NCI-H1930 (cell line): ENCODE measurements around the gene HMGCR.
"Not testable (repeated sequence)": the region's sequence is repeated elsewhere in the genome, so short reads cannot be mapped to it uniquely, and the experiment has no call there.

Experiments
- DNase-seq, 2 experiments: peaks; one replicate each; lab custom pipeline; 2025; lab: John Stamatoyannopoulos, UW

HMGCR gene

DNA sequence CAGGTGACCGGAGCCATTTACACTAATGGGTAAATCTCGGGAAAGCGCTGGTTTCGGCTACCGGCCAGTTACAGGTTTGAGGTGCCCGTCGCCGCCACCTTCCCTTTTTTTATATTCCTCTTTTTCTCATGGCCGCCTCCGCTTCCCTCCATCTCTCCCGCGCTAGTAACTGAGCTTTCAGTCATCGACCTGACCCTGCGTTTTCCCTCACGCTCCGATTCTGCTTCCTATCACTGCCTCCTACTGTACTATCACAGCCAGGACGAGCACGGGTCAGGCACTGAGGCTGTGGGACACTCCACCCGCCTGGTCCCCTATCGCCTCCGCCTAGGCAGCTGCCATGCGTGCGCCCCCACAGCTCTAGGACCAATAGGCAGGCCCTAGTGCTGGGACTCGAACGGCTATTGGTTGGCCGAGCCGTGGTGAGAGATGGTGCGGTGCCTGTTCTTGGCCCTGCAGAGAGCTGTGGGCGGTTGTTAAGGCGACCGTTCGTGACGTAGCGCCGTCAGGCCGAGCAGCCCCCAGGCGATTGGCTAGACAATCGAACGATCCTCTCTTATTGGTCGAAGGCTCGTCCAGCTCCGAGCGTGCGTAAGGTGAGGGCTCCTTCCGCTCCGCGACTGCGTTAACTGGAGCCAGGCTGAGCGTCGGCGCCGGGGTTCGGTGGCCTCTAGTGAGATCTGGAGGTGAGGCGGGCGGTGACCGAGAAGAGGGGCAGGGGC is at the start of gene HMGCR:
HMGCR (plus strand) TSS at position 606 of the 722 bp plus-strand sequence. CDS start 5,386 bp downstream, outside the sequence.
- DNase-seq: peak; percentile 92 to 93

DNA sequence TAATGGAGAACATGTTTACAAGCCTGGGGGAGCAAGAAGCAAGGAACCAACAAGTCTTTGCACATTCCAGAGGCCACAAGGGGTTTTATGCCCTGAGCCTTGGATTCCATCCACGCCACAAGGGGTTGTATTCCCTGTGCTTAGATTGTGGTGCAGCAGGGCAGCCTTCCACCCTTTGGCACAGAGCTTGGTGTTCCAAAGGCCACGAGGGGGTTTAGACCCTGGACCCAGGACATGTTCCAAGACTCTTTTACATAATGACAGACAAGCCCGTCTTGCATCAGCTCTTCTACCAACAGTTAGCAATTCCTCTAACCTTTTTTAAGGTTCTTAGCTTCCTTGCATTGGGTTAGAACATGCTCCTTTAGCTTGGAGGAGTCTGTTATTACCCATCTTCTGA is 45.2 kb upstream of the HMGCR start:
- not testable (repeated sequence) for DNase-seq

DNA sequence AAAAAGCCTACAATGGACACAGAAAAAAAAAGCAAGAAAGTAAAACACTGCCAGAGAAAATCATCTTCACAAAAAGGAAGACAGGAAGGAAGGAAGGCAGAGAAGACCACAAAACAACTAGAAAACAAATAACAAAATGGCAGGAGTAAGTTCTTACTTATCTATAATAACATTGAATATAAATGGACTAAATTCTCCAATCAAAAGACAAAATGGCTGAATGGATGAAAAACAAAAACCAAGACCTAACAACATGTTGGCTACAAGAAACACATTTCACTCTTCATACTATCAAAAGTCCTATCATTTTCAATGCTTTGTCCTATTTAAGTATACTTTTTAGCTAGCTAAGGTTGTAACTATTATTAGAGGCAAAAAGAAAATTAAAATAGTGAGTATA is 36.9 kb upstream of the HMGCR start:
- no peak for DNase-seq

DNA sequence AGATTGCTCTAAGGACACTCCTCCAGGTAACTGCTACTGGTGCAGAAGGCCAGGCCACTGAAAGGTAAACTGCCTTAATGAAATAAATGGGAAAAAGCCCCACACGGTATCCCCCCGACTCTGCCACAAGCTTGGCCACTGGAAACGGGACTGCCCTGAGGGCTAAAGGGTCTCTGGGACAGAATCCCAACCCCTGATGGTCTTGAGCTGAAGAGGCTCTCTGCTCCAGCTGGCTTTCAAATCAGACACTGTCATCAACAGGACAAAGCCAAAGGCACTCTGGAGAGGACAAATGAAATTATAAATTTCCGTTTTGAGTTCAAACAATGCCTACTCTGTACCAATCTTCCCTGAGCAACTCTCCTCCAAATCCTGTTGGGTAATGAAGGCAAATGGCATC is 33.6 kb upstream of the HMGCR start:
- DNase-seq: no peak

DNA sequence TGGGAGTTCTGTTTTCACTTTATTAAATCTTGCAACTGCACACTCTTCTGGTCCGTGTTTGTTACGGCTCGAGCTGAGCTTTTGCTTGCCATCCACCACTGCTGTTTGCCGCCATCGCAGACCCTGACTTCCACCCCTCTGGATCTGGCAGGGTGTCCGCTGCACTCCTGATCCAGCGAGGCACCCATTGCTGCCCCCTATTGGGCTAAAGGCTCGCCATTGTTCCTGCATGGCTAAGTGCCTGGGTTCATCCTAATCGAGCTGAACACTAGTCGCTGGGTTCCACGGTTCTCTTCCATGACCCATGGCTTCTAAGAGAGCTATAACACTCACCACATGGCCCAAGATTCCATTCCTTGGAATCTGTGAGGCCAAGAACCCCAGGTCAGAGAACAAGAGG is 32.5 kb upstream of the HMGCR start:
- not testable (repeated sequence) for DNase-seq

DNA sequence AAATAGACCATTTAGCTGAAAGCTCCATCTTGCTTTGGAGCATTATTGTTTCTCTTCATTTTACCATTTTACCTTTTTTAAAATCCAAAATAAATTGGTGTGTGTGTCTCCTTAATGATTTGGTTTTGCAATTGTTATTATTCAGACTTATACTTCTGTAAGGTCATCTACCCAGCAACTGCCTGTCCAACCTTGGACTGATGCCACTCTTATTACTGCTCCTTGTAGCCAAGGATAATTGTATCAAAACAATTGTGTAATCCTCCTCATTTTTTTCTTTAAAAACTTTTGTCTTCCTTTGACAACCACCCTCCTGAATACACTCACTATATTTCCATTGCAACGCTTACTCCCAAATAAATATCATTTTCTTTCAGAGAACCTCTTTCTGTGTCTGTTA is 30.3 kb upstream of the HMGCR start:
- no peak for DNase-seq

DNA sequence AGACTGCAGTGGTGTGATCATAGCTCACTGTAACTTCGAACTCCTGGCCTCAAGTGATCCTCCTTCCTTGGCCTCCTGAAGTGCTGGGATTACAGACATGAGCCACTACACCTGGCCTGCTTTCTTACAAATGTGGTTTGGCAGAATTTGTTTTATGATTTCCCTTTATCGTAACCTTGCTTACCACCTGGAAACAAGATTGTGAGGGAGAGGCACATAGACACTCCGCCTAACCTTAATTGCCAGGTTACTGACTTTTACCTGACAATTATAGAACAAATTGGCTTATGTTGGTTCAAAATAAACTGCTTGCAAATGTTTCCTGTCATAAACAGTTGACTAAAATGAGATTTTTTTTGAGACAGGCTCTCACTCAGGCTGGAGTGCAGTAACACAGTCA is 26.8 kb upstream of the HMGCR start:
- no peak for DNase-seq

DNA sequence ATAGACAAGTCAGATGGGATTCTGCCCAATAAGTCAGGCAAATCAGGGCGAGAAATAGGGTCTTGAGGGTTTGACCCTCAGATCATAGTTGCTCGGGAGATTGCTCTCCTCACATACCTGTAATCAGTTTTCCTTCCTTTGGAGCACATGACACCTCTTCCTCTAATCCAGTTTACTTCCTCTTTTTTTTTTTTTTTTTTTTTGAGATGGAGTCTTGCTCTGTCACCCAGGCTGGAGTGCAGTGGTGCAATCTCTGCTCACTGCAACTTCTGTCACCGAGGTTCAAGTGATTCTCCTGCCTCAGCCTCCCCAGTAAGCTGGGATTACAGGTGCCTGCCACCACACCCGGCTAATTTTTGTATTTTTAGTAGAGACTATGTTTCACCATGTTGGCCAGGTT is 17.9 kb upstream of the HMGCR start:
- not testable (repeated sequence) for DNase-seq

DNA sequence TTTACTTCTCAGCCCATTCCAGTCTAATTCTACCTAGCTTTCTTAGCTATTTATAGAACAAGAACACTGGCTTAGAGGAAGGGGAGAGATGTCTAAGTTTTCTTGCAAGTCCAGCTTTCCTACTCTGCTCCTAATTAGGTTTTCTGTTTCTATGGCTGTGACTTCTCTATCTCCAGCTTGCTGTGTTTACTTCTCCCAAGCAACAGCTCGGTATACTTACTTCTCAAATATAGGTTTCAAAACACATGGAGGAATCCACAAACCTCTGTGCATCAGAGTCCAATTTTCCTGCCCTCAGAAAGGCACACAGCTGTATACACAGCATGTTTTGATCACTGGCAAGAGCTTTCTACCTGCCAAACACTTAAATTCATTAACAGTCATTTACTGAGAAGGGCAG is 17.4 kb upstream of the HMGCR start:
- no peak for DNase-seq

DNA sequence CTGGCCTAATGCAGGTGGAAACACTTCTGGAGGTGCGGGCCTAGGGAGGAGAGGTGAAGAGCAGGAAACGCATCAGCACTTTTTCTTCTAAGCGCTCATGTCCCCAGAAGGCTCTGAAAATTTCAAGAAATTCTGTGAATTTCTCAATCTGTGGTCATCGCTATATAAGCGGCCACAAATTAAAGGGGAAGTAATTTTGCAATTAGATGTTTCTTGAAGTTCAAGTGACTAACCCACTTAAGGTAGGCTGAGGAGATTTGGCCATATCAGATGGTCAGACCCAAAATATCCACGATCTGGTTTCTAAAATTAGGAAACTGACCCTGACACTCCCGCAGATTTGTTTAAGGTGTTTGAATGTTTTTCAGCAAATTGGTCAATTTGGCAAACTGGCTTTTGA is 16.6 kb upstream of the HMGCR start:
- no peak for DNase-seq

DNA sequence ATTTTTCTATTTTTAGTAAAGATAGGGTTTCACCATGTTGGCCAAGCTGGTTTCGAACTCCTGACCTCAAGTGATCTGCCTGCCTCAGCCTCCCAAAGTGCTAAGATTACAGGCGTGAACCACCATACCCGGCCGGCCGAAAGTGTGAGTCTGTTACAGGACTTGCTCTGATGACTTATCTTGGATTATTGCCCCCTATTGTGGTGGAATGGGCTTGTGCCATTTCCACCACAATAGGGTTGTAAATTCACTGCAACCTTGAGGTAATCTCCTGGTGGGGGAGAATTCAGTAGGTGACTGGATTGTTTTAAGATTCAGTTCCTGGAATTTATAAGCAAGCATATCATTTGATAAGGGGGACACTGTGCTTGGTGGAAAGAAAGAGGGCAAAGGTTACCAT is 15.0 kb upstream of the HMGCR start:
- DNase-seq: no peak

DNA sequence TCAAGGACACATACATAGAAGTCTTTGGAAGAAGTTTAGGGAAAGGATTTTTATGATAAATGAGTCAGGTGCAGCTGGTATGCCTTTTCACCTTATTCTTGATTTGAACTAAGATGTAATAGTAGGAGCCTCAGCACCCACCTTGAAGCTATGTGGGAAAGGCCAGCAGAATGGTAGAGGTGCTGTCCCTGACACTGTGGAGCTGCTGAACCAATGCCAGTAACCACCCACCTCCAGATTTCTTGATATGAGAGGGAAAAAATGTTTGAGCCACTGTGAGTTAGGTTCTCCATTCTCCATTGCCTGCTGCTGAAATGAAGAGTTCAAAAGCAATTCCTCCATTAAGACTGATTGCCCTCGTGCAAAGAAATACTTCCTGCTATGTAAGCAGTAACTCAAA is 12.2 kb upstream of the HMGCR start:
- no peak for DNase-seq

DNA sequence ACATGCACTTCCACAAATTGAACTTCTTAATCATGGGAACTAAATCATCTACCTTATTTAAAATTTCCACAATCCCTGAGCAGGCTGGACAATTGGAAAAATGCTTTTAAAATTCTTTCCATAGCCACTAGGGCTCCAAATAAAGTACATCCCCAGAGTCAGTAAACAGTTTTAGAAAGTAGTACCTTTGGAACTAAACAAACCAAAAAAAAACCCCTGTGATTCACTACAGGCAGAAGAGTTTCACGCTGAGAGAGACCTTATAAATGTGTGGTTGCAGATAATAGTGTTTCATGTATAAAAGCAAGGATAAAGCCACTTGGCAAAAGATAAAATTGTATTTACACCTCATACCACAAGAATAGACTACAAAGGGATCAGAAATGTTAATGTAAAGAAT is 11.8 kb upstream of the HMGCR start:
- DNase-seq: no peak

DNA sequence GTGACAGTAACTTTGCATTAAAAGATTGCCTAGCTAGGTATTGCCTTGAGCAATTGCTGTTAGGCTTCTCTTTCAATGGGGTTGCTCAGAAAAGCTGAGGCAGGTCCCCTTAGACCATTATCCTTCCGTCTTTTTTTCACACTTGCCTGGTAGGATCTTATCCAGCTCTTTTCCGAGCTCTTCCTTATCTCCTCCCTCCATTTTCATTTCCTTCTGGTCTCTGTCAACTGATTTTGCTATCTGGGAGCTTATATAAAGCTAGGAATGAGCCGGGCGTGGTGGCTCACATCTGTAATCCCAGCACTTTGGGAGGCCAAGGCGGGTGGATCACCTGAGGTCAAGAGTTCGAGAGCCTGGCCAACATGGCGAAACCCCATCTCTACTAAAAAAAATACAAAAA is 6.6 kb upstream of the HMGCR start:
- no peak for DNase-seq

DNA sequence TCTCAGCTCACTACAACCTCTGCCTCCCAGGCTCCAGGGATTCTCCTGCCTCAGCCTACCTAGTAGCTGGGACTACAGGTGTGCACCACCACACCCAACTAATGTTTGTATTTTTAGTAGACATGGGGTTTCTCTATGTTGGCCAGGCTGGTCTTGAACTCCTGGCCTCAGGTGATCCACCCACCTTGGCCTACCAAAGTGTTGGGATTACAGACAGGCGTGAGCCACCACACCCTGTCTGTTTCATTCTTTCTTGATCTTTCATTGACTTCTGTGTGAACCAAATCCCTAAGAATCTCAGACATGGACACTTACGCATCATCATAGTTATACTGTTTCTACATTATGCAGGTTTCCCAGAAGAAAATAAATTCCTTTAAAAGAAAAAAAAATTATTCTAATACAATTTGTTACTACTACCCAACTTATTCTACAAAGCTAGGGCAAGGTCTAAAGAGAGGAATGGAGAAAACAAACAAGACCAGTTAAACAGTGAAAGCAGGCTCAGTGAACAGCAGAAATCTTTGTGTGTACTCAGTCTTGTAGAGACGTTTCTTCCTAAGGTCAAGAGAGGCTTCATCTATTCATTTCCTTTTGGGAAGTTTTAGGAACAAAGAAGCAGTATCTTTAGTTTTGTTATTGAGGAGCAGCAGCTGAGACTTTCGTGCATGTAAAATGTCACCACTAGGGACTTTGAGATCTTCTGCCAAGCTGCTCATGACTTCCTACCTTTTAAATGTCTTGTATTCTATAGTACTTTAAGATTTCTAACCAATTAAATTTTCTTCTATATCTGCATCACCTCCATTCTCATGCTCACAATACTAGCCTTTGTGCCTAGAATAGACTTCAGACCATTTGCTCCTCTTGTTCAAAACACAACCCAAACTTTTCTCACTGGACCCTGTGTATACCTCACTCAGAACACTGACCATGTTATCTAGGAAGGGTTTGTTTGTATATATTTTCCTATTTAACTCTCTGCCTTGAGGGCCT is 5.6 kb upstream of the HMGCR start:
- no peak for DNase-seq

DNA sequence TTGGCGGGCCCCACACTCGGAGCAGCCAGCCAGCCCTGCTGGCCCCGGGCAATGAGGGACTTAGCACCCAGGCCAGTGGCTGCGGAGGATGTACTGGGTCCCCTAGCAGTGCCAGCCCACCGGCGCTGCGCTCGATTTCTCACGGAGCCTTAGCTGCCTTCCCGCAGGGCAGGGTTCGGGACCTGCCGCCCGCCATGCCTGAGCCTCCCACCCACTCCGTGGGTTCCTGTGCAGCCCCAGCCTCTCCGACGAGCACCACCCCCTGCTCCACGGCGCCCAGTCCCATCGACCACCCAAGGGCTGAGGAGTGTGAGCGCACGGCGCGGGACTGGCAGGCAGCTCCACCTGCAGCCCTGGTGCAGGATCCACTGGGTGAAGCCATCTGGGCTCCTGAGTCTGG is 3.3 kb upstream of the HMGCR start:
- DNase-seq: not testable (repeated sequence)

DNA sequence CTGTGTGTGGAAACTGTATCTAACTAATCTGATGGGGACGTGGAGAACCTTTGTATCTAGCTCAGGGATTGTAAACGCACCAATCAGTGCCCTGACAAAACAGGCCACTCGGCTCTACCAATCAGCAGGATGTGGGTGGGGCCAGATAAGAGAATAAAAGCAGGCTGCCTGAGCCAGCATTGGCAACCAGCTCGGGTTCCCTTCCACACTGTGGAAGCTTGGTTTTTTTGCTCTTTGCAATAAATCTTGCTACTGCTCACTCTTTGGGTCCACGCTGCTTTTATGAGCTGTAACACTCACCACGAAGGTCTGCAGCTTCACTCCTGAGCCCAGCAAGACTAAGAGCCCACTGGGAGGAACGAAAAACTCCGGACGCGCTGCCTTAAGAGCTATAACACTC is 2.6 kb upstream of the HMGCR start:
- DNase-seq: not testable (repeated sequence)

DNA sequence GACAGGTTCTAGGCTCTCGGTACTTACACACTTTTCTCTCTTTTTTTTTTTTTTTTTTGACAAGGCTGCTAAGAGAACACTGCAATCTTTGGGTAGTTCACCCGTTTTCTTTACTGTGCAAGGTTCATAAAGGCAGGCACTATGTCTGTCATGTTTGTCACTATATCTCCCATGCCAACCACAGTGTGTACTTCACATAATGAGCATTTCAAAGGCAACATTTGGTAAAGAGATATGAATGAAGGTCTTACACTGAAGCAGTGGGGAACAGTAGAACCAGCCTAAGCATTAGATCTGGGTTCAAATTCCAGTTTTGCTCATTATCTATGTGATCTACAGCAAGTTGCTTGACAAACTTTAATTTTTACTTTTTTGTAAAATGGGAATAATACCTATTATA is 1.5 kb upstream of the HMGCR start:
- no peak for DNase-seq

DNA sequence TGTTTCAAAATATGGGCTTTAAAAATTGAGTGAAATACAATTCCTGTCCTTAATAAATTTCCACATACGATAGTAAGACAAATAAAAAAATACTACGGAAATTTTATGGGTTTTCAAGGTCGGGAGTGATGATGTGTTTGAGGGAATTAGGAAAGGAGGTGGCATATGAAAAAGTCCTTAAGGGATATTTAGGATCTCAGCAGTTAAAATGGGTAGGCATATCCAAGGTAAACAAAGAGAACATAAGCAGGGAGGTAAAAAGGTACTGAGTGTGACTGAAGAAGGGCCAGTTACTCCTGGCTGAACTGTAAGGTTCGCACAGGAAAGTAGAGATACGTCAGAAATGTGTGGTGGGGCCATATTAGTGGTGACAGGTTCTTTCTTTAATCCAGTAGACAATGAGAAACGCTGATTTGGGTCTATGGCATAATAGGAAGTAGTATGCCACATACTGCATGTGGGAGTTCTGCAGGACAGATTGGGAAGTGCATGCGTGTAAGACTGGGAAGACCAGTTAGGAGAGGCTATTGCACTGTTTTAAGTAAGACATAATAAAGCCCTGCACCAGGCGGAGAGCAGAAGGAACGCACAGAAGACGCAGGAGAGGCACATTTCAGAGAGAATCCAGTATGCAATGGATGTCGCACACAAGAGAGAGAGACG is 937 bp upstream of the HMGCR start:
- DNase-seq: peak; percentile 10 to 18

DNA sequence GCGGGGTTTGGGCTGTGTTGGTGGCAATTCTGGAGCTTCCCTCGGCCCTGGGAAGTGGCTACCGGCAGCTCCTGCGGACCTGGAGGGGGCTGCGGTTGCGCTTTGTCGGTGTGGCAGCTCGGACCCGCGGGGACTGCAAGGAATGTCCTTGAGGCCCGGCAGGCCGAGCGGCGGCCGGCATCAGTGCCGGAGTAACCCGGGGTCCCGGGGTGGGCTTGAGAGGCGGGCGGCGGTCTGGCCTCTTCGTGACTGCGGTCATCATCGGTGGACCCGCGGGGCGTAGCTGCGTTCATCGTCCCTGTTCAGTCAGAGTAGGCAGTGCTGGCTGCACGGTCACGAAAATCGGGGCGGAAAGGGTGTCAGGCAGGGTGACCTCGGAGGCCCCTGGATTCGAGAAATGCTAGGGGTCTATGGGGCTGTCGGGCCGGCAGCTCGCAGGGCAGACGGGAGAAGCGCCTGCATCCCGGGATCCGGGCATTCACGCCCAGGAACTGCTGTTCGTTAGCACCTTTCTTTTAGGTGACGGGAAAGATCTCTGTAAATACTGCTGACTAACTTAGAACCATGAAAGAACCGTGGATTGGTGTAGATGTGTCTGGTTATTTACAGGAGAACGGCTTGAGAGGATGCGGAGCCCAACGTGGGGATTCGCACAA is 474 bp downstream of the HMGCR start:
- DNase-seq: no peak

DNA sequence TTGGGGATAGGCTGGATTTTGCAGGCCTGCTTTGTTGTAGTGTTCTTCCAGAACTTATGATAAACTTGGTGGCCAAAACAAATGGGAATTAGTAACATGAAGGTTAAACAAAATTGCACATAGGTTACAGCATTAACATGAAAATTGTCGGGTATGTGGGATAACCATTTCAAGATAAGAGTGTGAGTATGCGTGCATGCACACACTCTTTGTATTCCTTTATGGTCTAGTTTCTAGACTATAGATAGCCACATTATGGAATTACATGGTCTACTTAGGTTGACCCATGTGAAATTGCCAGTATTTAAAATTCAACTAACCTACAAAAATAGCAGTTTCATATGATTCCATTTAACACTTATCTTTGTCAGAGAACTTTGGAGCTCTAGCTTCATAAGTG is 1.4 kb downstream of the HMGCR start:
- no peak for DNase-seq
